ENCODE results near the gene TNS2.

GRCh38 chr12:53056901-53057300, 7.0 kb downstream of the TNS2 start:
- TF ChIP-seq CTCF (IDR thresholded peaks at IDR 0.05) (no peak), POLR2A (IDR thresholded peaks at IDR 0.05) (no peak)

All from ovary (tissue), 3 donors.